K562 (cell line): Measurements from ENCODE around the gene CARD11. TPM values are rescaled to one million over a fixed set of nuclear protein-coding genes. Genes with fewer than 3 reads are reported as not detected.
A peak's percentile ranks its signal among the peaks of the same experiment; 100 is the strongest.

Source experiments
- ARNT ChIP-seq, 2 experiments: fragments of 450-650 bp; IDR thresholded peaks; 2 replicates each; pipeline ENCODE4 v1.6.1; 2016; ENCODE audit warnings: mild to moderate bottlenecking in 1 of 2
- ATF7 ChIP-seq: fragments of 450-650 bp; IDR thresholded peaks from 2 replicates; pipeline ENCODE4 v1.7.1; 2014; ENCODE audit warnings: mild to moderate bottlenecking, moderate library complexity
- CC2D1A ChIP-seq: fragments of 450-650 bp; IDR thresholded peaks from 2 replicates; pipeline ENCODE4 v1.6.1; 2017; ENCODE audit warnings: mild to moderate bottlenecking
- EGR1 ChIP-seq: fragments of 450-650 bp; conservative IDR thresholded peaks from 2 replicates; pipeline ENCODE4 v1.6.1; 2017; ENCODE audit warnings: mild to moderate bottlenecking
- ELF2 ChIP-seq: fragments of 250-450 bp; sonication (Bioruptor Pico); IDR thresholded peaks from 2 replicates; pipeline ENCODE4 v1.5.0; 2021; ENCODE audit warnings: mild to moderate bottlenecking
- EP300 ChIP-seq: IDR thresholded peaks from 2 replicates; pipeline ENCODE4 v1.6.1; 2012; ENCODE audit warnings: low read length, improper control_type of control experiment
- ESRRA ChIP-seq: fragments of 450-650 bp; IDR thresholded peaks from 2 replicates; pipeline ENCODE4 v1.6.1; 2014; ENCODE audit warnings: low read depth, mild to moderate bottlenecking, moderate library complexity, borderline replicate concordance
- FOS ChIP-seq: IDR thresholded peaks from 3 replicates; pipeline ENCODE4 v1.6.1; 2011; ENCODE audit not compliant: insufficient read length; ENCODE audit errors: extremely low read depth
- FOXK2 ChIP-seq, 2 experiments: fragments of 450-650 bp; IDR thresholded peaks in 1 of 2; conservative IDR thresholded peaks in 1 of 2; 2 replicates each; pipeline ENCODE4 v1.6.1; 2016; ENCODE audit warnings: low read depth in 2 of 2, mild to moderate bottlenecking in 1 of 2
- MXI1 ChIP-seq: IDR thresholded peaks from 2 replicates; pipeline ENCODE4 v1.6.1; 2011; ENCODE audit warnings: low read depth, mild to moderate bottlenecking, improper control_type of control experiment, low read length
- RCOR1 ChIP-seq, 2 experiments: IDR thresholded peaks; 2 replicates each; pipeline ENCODE4 v1.6.1; 2012; ENCODE audit warnings: low read depth in 2 of 2, low read length in 2 of 2, borderline replicate concordance in 1 of 2, improper control_type of control experiment in 1 of 2
- SMC3 ChIP-seq: conservative IDR thresholded peaks from 2 replicates; pipeline ENCODE4 v1.6.1; 2011; ENCODE audit warnings: low read depth, low read length, improper control_type of control experiment; ENCODE audit not compliant: insufficient read depth
- TCF7L2 ChIP-seq: fragments of 150-350 bp; IDR thresholded peaks from 2 replicates; pipeline ENCODE4 v1.6.1; 2016; ENCODE audit warnings: low read depth, mild to moderate bottlenecking, low read length, moderate library complexity
- YY1 ChIP-seq, 3 experiments: IDR thresholded peaks; 2 replicates each; pipeline ENCODE4 v1.6.1; 2011; ENCODE audit warnings: low read length in 2 of 3, mild to moderate bottlenecking in 2 of 3, moderate library complexity in 2 of 3, borderline replicate concordance in 1 of 3, control low read depth in 1 of 3, low read depth in 1 of 3; ENCODE audit not compliant: insufficient read depth in 3 of 3, insufficient replicate concordance in 2 of 3, control insufficient read depth in 1 of 3, insufficient read length in 1 of 3; ENCODE audit errors: extremely low read depth in 1 of 3
- ZNF766 ChIP-seq: fragments of 200-800 bp; sonication (Bioruptor generic); conservative IDR thresholded peaks from 2 replicates; pipeline ENCODE4 v1.6.1; 2016; ENCODE audit warnings: missing genetic modification characterization, missing compliant biosample characterization
- polyA plus RNA-seq, 8 experiments: library from polyadenylated mRNA; depleted of rRNA in 4 of 8; stranded (reverse) in 5 of 8; unstranded in 3 of 8; fragments of >200 nt; fragmentation: Nextera tagmentation in 2 of 8; fragmentation: Illumina TruSeq in 1 of 8; extraction: Ambion mirVana in 2 of 8; extraction: Trizol in 1 of 8; gene quantifications; 2 replicates each; pipeline versions ENCODE4 v1.2.1 to v1.2.3, GENCODE V29; 2011 to 2014; ENCODE audit warnings: inconsistent platforms in 1 of 8, missing spikeins in 1 of 8
- total RNA-seq, 7 experiments: library from RNA; depleted of rRNA in 6 of 7; stranded (reverse); fragments of >200 nt in 6 of 7; fragmentation: Illumina TruSeq in 2 of 7; extraction: Trizol in 2 of 7; gene quantifications; 2 replicates each; pipeline versions ENCODE4 v1.2.1 to v1.2.3, GENCODE V29; 2011 to 2021; ENCODE audit warnings: low replicate concordance in 1 of 7
- TF ChIP-seq, protein P1 (sequence below), 2 experiments: fragments of 450-650 bp; IDR thresholded peaks; 2 replicates each; pipeline ENCODE4 v1.6.1; 2018; ENCODE audit warnings: mild to moderate bottlenecking in 2 of 2, low read depth in 1 of 2; ENCODE audit not compliant: partially characterized antibody in 2 of 2
- TF ChIP-seq, protein P2 (sequence below): IDR thresholded peaks from 2 replicates; pipeline ENCODE4 v1.6.1; 2011; ENCODE audit warnings: borderline replicate concordance, low read depth, mild to moderate bottlenecking, moderate library complexity, low read length; ENCODE audit not compliant: insufficient read depth, poor library complexity, severe bottlenecking
- TF ChIP-seq, protein P3 (sequence below): fragments of 250-450 bp; sonication (Bioruptor Pico); IDR thresholded peaks from 2 replicates; pipeline ENCODE4 v1.8.0; 2022; ENCODE audit warnings: inconsistent platforms

Gene CARD11
- total and polyA plus RNA-seq, 9 of the 15 experiments (the other 6 are each of a cell fraction or from before 2014, with no cell fraction given), result 0.07 to 12.8 (median 5.7) TPM

GRCh38 chr7:3065724-3066143 is 22.1 kb upstream of the CARD11 start (continued):
- TF ChIP-seq, protein P1, sequence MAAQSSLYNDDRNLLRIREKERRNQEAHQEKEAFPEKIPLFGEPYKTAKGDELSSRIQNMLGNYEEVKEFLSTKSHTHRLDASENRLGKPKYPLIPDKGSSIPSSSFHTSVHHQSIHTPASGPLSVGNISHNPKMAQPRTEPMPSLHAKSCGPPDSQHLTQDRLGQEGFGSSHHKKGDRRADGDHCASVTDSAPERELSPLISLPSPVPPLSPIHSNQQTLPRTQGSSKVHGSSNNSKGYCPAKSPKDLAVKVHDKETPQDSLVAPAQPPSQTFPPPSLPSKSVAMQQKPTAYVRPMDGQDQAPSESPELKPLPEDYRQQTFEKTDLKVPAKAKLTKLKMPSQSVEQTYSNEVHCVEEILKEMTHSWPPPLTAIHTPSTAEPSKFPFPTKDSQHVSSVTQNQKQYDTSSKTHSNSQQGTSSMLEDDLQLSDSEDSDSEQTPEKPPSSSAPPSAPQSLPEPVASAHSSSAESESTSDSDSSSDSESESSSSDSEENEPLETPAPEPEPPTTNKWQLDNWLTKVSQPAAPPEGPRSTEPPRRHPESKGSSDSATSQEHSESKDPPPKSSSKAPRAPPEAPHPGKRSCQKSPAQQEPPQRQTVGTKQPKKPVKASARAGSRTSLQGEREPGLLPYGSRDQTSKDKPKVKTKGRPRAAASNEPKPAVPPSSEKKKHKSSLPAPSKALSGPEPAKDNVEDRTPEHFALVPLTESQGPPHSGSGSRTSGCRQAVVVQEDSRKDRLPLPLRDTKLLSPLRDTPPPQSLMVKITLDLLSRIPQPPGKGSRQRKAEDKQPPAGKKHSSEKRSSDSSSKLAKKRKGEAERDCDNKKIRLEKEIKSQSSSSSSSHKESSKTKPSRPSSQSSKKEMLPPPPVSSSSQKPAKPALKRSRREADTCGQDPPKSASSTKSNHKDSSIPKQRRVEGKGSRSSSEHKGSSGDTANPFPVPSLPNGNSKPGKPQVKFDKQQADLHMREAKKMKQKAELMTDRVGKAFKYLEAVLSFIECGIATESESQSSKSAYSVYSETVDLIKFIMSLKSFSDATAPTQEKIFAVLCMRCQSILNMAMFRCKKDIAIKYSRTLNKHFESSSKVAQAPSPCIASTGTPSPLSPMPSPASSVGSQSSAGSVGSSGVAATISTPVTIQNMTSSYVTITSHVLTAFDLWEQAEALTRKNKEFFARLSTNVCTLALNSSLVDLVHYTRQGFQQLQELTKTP (IDR thresholded peaks at IDR 0.05; ENCODE audit: low read depth in 1 of 2, partially characterized antibody in 2 of 2), result no peak
- TF ChIP-seq TCF7L2 (no peak), ARNT (IDR thresholded peaks at IDR 0.05) (no peak), FOXK2 (conservative IDR thresholded peaks at IDR 0.05 in 1 of 2, IDR thresholded peaks at IDR 0.05 in 1 of 2; ENCODE audit: low read depth in 2 of 2) (0 out of 4 replicates have a peak, but pooled peaks of 1 of the 2 experiments have one; percentile 25), EP300 (0 out of 2 replicates have a peak, but pooled peaks have one; percentile 11), CC2D1A (0 out of 2 replicates have a peak, but pooled peaks have one; percentile 36), ELF2 (no peak), MXI1 (no peak), RCOR1 (IDR thresholded peaks at IDR 0.05; ENCODE audit: borderline replicate concordance in 1 of 2, low read depth in 2 of 2, low read length in 2 of 2) (peak in 1 of 2 experiments; percentile 43; a peak in 1 of 4 replicates), ATF7 (peak; percentile 59; the same call in 1 of the 2 replicates), ZNF766 (CRISPR knock-in tag) (no peak), YY1 (IDR thresholded peaks at IDR 0.05; ENCODE audit: borderline replicate concordance in 1 of 3, control insufficient read depth in 1 of 3, extremely low read depth in 1 of 3, insufficient read depth in 3 of 3, insufficient read length in 1 of 3, insufficient replicate concordance in 2 of 3, low read depth in 1 of 3, low read length in 2 of 3) (peak in 1 of 3 experiments; percentile 34), EGR1 (peak; percentile 48), ESRRA (peak; percentile 80), SMC3 (peak; percentile 50; the same call in 1 of the 2 replicates), FOS (no peak)
- TF ChIP-seq, protein P2, sequence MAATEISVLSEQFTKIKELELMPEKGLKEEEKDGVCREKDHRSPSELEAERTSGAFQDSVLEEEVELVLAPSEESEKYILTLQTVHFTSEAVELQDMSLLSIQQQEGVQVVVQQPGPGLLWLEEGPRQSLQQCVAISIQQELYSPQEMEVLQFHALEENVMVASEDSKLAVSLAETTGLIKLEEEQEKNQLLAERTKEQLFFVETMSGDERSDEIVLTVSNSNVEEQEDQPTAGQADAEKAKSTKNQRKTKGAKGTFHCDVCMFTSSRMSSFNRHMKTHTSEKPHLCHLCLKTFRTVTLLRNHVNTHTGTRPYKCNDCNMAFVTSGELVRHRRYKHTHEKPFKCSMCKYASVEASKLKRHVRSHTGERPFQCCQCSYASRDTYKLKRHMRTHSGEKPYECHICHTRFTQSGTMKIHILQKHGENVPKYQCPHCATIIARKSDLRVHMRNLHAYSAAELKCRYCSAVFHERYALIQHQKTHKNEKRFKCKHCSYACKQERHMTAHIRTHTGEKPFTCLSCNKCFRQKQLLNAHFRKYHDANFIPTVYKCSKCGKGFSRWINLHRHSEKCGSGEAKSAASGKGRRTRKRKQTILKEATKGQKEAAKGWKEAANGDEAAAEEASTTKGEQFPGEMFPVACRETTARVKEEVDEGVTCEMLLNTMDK, result peak; percentile 53
- TF ChIP-seq, protein P3, sequence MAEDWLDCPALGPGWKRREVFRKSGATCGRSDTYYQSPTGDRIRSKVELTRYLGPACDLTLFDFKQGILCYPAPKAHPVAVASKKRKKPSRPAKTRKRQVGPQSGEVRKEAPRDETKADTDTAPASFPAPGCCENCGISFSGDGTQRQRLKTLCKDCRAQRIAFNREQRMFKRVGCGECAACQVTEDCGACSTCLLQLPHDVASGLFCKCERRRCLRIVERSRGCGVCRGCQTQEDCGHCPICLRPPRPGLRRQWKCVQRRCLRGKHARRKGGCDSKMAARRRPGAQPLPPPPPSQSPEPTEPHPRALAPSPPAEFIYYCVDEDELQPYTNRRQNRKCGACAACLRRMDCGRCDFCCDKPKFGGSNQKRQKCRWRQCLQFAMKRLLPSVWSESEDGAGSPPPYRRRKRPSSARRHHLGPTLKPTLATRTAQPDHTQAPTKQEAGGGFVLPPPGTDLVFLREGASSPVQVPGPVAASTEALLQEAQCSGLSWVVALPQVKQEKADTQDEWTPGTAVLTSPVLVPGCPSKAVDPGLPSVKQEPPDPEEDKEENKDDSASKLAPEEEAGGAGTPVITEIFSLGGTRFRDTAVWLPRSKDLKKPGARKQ, result no peak
